Mucosa of descending colon (tissue), 3 donors: Measurements from ENCODE around the gene IFNA16. TPM values are rescaled to one million over a fixed set of nuclear protein-coding genes. Genes with fewer than 3 reads are reported as not detected.
"Not testable (repeated sequence)": the region's sequence is repeated elsewhere in the genome, so short reads cannot be mapped to it uniquely, and the experiment has no call there.

Experiments
- ATAC-seq: fragments of 200-7000 bp; cut with Tn5 transposase; one replicate; pipeline ENCODE4 v1.9.1; 2020; ENCODE audit warnings: mild to moderate bottlenecking, moderate library complexity
- DNase-seq, 3 donors: peaks; one replicate each; pipeline ENCODE4 v3.0.0-alpha.2; 2020
- H3K36me3 ChIP-seq: fragments of 200-600 bp; one replicate; pipeline ENCODE4 v1.8.0; 2021; ENCODE audit warnings: low read depth, mild to moderate bottlenecking
- H3K4me1 ChIP-seq: fragments of 200-600 bp; one replicate; pipeline ENCODE4 v1.8.0; 2021; ENCODE audit warnings: low read depth, mild to moderate bottlenecking
- H3K4me3 ChIP-seq: fragments of 200-600 bp; one replicate; pipeline ENCODE4 v1.8.0; 2021; ENCODE audit warnings: mild to moderate bottlenecking
- H3K9me3 ChIP-seq: fragments of 200-600 bp; one replicate; pipeline ENCODE4 v1.8.0; 2021; ENCODE audit warnings: mild to moderate bottlenecking
- intact Hi-C, 2 donors: fragments of 100-400 bp; cut with DNase I in 1 of 2; cut with micrococcal nuclease in 1 of 2; formaldehyde crosslinking; loops; one replicate each; pipeline versions ENCODE4 v1.11.0 to v1.11.1; 2022; cut with DNase I, micrococcal nuclease
- long read RNA-seq, 2 donors: library from polyadenylated mRNA; unstranded; transcript quantifications; one replicate each; pipeline ENCODE4 v2.0.0, GENCODE V29; 2019 to 2021
- total RNA-seq, 3 donors: library from RNA; stranded (reverse); fragmentation: NEBNext Ultra II Directional in 2 of 3; extraction: Animal tissue kit (Norgen Biotek cat#: 25700) in 2 of 3; gene quantifications; one replicate each; pipeline versions ENCODE4 v1.2.1 to v1.2.4, GENCODE V29; 2021 to 2023
- TF ChIP-seq, protein P1 (sequence below): fragments of 200-600 bp; IDR thresholded peaks from one replicate; pipeline ENCODE4 v1.8.0; 2022; ENCODE audit warnings: antibody characterized with exemption, mild to moderate bottlenecking
- donor health status: DM: no; HTN: no; CAD: no; lungs with moderate emphysema.
- donor health status: DM: no; HTN: no; CAD: no.
- donor health status: DM: no; HTN: yes; CAD: no.

Gene IFNA16
- total RNA-seq = not detected
- long read RNA-seq, donor 1 = 0 reads
- long read RNA-seq, donor 2 = 0 reads

GRCh38 chr9:21217211-21217610, at the start of gene IFNA16:
IFNA16 (minus strand) TSS chr9:21217311; CDS start chr9:21217305, 6 bp downstream.
- ATAC-seq, DNase-seq, H3K4me1 ChIP-seq, H3K9me3 ChIP-seq, H3K36me3 ChIP-seq, intact Hi-C loops, H3K4me3 ChIP-seq: not testable (repeated sequence)

DNA sequence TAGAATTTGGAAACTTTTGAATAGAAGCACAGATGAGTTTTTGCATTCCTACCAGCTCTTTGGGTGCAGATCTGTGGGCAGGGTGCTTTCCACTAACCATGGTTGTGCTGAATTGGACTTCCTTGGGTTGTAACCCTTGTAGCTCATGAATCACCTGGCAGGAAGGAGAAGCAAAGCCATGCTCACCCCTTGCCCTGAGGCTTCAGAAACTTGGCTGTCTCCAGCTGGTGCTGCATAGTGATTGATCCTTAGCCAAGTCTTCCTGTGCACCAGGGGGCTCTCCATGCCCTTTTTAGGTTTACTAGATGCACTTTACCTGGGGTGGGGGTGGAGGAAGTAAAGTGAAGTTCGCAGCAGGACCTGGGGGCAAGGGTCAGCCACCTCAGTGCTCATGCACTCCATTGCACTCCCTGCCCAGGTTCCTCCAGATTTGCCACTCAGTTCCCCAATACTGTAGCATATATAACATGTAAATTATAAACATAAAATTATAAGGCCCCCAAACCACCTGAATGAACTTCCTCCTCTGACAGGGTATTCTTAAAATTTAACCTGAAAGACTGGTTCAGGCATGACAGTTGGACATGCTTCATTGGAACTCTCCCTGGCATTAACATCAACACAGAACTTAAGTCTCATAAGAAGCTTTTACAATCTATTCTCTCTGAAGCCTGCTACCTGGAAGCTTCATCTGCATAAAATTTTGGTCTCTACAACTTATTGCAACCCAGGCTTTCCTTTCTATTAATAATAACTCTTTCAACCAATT, 48.5 kb upstream of the IFNA16 start:
- H3K9me3 ChIP-seq = no peaks in the 10 kb centered on the region
- no peak for ATAC-seq
- TF ChIP-seq, protein P1, sequence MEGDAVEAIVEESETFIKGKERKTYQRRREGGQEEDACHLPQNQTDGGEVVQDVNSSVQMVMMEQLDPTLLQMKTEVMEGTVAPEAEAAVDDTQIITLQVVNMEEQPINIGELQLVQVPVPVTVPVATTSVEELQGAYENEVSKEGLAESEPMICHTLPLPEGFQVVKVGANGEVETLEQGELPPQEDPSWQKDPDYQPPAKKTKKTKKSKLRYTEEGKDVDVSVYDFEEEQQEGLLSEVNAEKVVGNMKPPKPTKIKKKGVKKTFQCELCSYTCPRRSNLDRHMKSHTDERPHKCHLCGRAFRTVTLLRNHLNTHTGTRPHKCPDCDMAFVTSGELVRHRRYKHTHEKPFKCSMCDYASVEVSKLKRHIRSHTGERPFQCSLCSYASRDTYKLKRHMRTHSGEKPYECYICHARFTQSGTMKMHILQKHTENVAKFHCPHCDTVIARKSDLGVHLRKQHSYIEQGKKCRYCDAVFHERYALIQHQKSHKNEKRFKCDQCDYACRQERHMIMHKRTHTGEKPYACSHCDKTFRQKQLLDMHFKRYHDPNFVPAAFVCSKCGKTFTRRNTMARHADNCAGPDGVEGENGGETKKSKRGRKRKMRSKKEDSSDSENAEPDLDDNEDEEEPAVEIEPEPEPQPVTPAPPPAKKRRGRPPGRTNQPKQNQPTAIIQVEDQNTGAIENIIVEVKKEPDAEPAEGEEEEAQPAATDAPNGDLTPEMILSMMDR = no peak
- no peaks in the 10 kb centered on the region for H3K4me1 ChIP-seq
- DNase-seq = no peak
- intact Hi-C loops = no loop called here
- H3K4me3 ChIP-seq = no peak overlapping the region
- H3K36me3 ChIP-seq = no peaks in the 10 kb centered on the region

GRCh38 chr9:21255538-21256212, 38.6 kb upstream of the IFNA16 start:
- ATAC-seq = no peak
- Histone ChIP-seq H3K9me3 (no peaks in the 10 kb centered on the region), H3K4me1 (no peaks in the 10 kb centered on the region), H3K4me3 (no peak overlapping the region), H3K36me3 (no peaks in the 10 kb centered on the region)
- intact Hi-C loops = no loop called here
- no peak for DNase-seq
- TF ChIP-seq, protein P1 = no peak

DNA sequence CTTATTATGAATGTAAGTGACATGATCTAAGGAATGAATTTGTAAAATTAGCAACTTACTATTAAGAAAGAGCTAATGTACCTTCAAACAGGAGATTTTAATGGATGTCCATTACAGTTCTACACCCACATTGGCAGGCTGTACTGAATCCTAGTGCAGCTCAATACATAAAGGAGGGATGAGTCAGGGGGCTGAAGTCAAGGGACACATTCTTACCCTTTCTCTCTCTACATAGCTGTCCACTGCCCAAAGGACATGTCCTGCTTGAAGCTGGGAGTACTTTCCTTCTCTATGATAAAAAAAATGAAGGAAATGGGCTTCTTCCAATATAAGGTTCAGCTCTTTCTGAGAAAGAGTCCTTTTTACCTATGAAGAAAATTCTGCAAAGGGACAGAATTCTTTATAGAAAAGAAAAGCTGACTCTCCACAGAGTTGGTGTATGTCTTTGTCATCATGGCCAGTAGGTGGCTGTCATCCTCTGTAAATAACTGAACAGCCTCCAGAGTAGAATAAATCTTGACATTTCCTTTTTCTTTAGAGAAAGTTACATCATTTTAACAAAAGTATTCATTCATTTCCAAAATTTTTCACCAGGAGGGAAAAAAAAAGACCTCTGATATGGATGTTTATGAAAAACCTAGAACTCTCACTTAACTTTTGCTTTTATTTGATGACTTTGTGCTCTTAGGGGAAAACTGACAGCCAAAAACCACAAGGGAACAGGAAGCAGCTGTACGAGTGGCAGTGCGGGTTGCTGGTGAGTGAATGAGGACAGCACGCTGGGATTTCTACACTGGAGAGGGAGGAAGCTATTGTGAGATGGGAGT, 35.8 kb upstream of the IFNA16 start:
- ATAC-seq = peak; percentile 40
- no peaks in the 10 kb centered on the region for H3K9me3 ChIP-seq
- H3K36me3 ChIP-seq = no peaks in the 10 kb centered on the region
- peak in 1 of 3 donors; percentile 24 for DNase-seq
- intact Hi-C loops = no loop called here
- no peaks in the 10 kb centered on the region for H3K4me1 ChIP-seq
- no peak overlapping the region for H3K4me3 ChIP-seq
- TF ChIP-seq, protein P1 = no peak

GRCh38 chr9:21251638-21252037, 34.5 kb upstream of the IFNA16 start:
- Histone ChIP-seq H3K9me3 (no peaks in the 10 kb centered on the region), H3K4me1 (no peaks in the 10 kb centered on the region), H3K36me3 (no peaks in the 10 kb centered on the region), H3K4me3 (no peak overlapping the region)
- TF ChIP-seq, protein P1 = no peak
- ATAC-seq = no peak
- intact Hi-C loops = no loop called here
- no peak for DNase-seq
